IPS-20b (cell line): ENCODE measurements around the gene SND1.

Experiments
- H3K27ac ChIP-seq: one replicate; pipeline ENCODE4 v1.5.1; 2013; ENCODE audit warnings: low read length
- H3K27me3 ChIP-seq: 2 replicates; pipeline ENCODE4 v1.6.1; 2013; ENCODE audit warnings: mild to moderate bottlenecking, low read length, inconsistent platforms; ENCODE audit not compliant: insufficient read depth
- H3K36me3 ChIP-seq: 2 replicates; pipeline ENCODE4 v1.6.1; 2013; ENCODE audit warnings: low read depth, mild to moderate bottlenecking, inconsistent platforms, low read length, moderate library complexity; ENCODE audit not compliant: insufficient read depth
- H3K4me1 ChIP-seq: 2 replicates; pipeline ENCODE4 v1.6.1; 2013; ENCODE audit warnings: mild to moderate bottlenecking, control low read depth, inconsistent platforms, low read length, moderate library complexity; ENCODE audit not compliant: insufficient read depth
- H3K4me3 ChIP-seq: 2 replicates; pipeline ENCODE4 v1.5.1; 2013; ENCODE audit warnings: mild to moderate bottlenecking, low read length, inconsistent platforms
- H3K9ac ChIP-seq: 2 replicates; pipeline ENCODE4 v1.6.1; 2013; ENCODE audit warnings: low read depth, mild to moderate bottlenecking, inconsistent platforms, low read length, moderate library complexity
- H3K9me3 ChIP-seq: 2 replicates; pipeline ENCODE4 v1.6.1; 2013; ENCODE audit warnings: mild to moderate bottlenecking, low read depth, low read length, inconsistent platforms; ENCODE audit not compliant: insufficient read depth

Gene SND1

DNA sequence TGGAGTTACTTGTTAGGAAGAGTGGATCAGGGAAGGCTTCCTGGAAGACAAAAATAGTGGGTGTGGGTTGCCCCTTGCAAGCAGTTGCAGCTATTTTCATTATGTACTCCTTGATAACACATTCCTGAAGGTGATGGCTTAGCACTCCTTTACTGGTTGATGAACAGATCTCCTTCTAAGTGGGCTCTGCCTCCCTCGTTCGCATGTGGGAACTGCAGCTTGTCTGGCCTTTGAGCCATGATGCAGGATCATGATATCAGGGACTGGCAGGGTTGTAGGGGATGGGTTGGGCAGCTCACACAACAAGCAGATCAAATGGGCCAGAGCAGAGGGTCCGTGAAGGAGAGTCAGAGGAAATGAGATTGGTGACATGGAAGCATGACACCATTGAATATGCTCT, 408.0 kb downstream of the SND1 start:
- Histone ChIP-seq H3K4me1 (peaks cover 4% of the 10 kb centered on the region; the same call in 1 of the 2 replicates), H3K27ac (no peak overlapping the region), H3K27me3 (no peaks in the 10 kb centered on the region), H3K9me3 (no peaks in the 10 kb centered on the region), H3K36me3 (no peaks in the 10 kb centered on the region), H3K9ac (no peak overlapping the region), H3K4me3 (no peak overlapping the region)

DNA sequence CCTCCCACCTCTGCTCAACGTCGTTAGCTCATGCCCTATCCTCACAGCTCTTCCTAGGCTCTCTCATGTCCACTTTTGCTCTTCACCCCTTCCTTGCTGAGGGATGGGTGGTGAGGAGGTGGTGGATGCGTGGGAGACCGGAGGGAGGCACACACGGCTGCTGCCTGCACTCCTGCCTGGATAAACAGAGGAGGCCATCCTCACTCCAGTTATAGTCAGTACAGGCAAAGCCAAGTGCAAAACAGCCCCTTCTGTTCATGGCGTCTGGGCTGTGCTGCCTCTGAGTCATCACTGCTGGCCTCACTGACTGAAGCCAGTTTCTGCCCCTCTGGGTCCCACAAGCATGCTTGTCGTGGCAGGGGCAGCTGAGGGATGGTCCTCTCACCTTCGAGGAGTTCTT, 411.1 kb downstream of the SND1 start:
- Histone ChIP-seq H3K27ac (no peak overlapping the region), H3K9me3 (no peaks in the 10 kb centered on the region), H3K9ac (no peak overlapping the region), H3K27me3 (no peaks in the 10 kb centered on the region), H3K4me1 (peaks cover 4% of the 10 kb centered on the region; the same call in 1 of the 2 replicates), H3K36me3 (no peaks in the 10 kb centered on the region), H3K4me3 (no peak overlapping the region)

DNA sequence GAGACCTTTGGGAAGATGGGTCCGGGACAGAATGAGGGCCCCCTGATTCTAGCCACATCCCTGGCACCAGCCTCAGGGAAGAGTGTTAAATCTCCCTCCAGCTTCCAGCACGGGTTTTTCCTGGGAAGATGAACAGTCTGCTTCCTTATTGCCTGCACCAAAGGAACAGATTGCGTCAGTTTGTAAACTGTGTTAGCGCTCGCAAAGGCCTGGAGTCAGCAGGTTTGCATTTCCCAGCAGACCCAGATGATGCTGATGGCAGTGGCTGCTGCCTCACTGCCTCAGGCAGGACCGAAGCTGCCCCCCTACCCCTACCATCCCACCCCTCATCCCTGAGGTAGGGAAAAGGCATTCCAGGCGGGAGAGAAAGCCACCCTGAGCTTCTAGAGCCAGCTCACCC, 413.9 kb downstream of the SND1 start:
- Histone ChIP-seq H3K4me1 (no peaks in the 10 kb centered on the region), H3K27ac (no peak overlapping the region), H3K9me3 (no peaks in the 10 kb centered on the region), H3K9ac (no peak overlapping the region), H3K4me3 (no peak overlapping the region), H3K36me3 (no peaks in the 10 kb centered on the region), H3K27me3 (no peaks in the 10 kb centered on the region)

DNA sequence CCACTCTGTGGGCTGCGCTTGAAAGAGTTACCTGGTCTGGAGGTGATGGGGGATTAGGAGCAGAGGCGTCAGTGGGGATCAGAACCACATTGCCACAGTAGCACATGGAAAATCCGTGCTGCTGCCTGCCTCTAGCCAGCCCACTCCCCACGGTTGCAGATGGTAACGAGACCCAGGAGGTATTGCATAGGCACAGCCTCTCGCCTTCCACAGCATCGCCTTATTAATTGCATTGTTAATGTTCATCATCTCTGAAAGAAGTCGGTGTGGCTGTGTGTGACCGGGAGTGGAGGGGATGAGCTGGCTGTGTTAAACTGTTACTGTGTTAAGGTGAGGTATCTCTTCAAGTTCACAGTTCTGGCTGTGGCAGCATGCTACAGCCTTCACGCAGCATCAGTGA, 414.4 kb downstream of the SND1 start:
- H3K4me1 ChIP-seq: no peaks in the 10 kb centered on the region
- H3K36me3 ChIP-seq: no peaks in the 10 kb centered on the region
- no peak overlapping the region for H3K27ac ChIP-seq
- no peaks in the 10 kb centered on the region for H3K27me3 ChIP-seq
- H3K9me3 ChIP-seq: no peaks in the 10 kb centered on the region
- H3K4me3 ChIP-seq: no peak overlapping the region
- H3K9ac ChIP-seq: no peak overlapping the region

DNA sequence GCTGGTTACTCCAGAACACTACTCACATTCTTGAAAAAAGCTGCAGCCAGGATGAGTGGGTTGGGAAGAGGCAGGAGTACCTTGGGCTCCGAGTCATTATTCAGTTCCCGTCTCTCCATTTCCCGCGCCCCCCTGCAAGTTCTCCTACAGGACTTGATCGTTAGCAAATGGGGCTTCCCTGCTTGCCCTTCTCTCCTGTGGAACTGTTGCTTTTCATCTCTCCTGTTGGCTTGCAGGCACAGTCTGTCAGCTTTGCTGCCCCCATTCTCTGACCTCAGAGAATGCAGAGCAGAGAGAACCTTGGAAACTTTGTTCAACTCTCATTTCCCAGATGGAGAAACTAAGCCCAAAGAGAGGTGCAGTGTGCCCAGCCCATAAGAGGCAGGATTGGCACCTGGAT, 414.9 kb downstream of the SND1 start:
- Histone ChIP-seq H3K9ac (no peak overlapping the region), H3K4me3 (no peak overlapping the region), H3K4me1 (no peaks in the 10 kb centered on the region), H3K27me3 (no peaks in the 10 kb centered on the region), H3K36me3 (0 out of 2 replicates have a peak, but pooled peaks cover under 1% of the 10 kb centered on the region), H3K27ac (no peak overlapping the region), H3K9me3 (no peaks in the 10 kb centered on the region)

DNA sequence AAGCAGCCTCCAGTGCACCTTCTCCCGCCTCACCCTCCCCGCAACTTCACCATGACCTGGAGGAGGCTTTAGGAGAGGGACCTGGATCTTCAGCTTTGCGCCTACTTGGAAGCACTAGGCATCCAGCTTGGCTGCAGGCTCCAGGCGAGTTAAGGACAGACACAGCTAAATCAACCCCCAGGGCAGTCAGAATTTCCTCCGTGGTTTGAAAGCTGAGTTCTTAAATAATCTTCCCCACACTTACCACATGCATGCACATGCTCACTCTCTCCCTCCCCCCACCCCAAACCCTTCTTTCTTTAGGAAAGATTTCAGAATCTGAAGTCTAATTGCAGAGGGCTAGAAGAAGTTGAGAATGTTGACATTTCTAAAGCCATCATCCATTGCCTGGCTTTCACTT, 416.0 kb downstream of the SND1 start:
- H3K27me3 ChIP-seq: no peaks in the 10 kb centered on the region
- H3K4me3 ChIP-seq: no peak overlapping the region
- no peaks in the 10 kb centered on the region for H3K9me3 ChIP-seq
- H3K9ac ChIP-seq: no peak overlapping the region
- 0 out of 2 replicates have a peak, but pooled peaks cover 3% of the 10 kb centered on the region for H3K36me3 ChIP-seq
- no peak overlapping the region for H3K27ac ChIP-seq
- H3K4me1 ChIP-seq: no peaks in the 10 kb centered on the region

DNA sequence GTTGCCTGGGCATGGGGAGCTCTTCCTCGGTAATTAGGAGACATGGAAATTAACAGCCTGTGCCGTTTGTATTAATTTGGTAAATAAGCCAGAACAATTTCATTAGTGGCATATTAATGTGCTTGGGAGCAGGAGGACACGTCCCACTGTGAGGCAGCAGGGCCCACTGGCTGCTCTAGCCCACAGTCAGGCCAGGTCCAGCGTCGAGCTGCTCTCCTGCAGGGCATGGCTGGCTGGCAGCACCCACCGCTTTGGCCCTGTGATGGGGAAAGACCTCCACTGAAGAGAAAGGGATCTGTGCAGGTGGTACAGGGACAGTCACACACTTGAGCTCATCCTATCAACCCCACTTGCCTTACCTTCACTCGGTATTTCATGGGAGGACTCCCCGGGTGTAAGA, 416.8 kb downstream of the SND1 start:
- 0 out of 2 replicates have a peak, but pooled peaks cover 3% of the 10 kb centered on the region for H3K36me3 ChIP-seq
- H3K27ac ChIP-seq: no peak overlapping the region
- H3K4me1 ChIP-seq: no peaks in the 10 kb centered on the region
- no peaks in the 10 kb centered on the region for H3K9me3 ChIP-seq
- H3K27me3 ChIP-seq: no peaks in the 10 kb centered on the region
- H3K9ac ChIP-seq: no peak overlapping the region
- H3K4me3 ChIP-seq: no peak overlapping the region

DNA sequence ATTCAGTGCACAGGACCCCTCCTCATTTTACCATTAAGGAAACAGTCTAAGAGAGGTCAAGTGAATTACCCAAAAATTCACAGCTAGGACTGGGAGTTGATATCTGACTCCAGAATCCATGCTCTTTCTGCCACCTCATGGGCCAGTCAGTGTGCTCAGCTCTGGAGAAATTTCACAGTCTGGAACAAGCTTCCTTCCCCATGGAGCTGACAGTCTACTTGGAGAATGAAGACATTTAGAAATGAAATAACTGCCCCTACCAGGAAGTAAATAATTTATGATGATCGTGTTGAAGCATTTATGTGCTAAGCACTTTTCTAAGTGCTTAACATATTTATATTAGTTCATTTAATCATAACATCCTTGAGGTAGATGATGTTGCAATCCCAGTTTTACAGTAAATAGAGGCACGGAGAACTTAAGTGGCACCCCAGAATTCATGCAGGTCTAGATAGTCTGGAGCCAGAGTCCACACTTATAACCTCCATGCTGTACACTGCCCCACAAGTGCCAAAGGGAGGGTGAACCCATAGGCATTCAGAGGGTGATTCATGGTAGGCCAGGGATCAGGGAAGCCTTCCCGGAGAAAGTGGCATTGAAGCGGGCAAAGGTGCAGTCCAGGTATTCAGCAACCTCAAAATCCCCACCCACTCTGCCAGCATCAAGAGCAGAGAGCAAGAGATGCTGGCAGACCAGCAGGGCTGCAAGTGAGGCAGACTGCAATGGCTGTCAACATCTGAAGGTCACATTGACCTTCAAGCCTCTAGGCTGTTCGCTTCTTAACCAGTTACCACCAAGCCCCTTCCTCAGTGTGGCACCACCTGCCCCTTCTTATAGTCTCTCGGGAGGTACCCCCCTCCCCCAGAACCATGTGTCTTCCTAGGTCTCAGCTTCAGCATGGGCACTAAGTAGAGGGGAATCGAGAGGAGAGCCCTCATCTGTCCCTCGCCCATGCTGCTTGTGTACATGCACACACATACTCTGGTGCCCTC, 417.7 kb downstream of the SND1 start:
- H3K4me1 ChIP-seq: no peaks in the 10 kb centered on the region
- no peak overlapping the region for H3K27ac ChIP-seq
- H3K9ac ChIP-seq: no peak overlapping the region
- H3K9me3 ChIP-seq: no peaks in the 10 kb centered on the region
- H3K36me3 ChIP-seq: 0 out of 2 replicates have a peak, but pooled peaks cover 3% of the 10 kb centered on the region
- H3K4me3 ChIP-seq: no peak overlapping the region
- no peaks in the 10 kb centered on the region for H3K27me3 ChIP-seq

DNA sequence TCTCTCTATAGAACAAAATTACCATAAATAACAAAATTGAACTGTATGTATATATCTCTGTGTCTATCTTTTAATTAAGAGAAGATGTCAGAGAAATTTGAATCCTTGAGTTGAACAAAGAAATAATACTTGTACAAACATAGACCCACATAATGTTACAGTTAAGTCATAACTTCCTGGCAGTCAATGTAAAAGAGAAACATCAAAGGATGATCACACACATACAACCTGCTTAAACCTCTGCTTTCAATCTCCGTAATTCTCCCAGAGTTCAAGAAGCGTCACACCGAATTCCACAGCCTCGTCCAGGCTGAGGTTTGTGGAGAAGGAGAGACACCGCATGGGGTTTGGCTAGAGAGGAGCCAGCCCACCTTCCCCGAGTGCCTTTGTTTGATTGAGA, 419.4 kb downstream of the SND1 start:
- H3K4me1 ChIP-seq: no peaks in the 10 kb centered on the region
- H3K9me3 ChIP-seq: no peaks in the 10 kb centered on the region
- H3K27ac ChIP-seq: no peak overlapping the region
- no peak overlapping the region for H3K9ac ChIP-seq
- peaks cover 3% of the 10 kb centered on the region; the same call in 1 of the 2 replicates for H3K36me3 ChIP-seq
- no peaks in the 10 kb centered on the region for H3K27me3 ChIP-seq
- no peak overlapping the region for H3K4me3 ChIP-seq

DNA sequence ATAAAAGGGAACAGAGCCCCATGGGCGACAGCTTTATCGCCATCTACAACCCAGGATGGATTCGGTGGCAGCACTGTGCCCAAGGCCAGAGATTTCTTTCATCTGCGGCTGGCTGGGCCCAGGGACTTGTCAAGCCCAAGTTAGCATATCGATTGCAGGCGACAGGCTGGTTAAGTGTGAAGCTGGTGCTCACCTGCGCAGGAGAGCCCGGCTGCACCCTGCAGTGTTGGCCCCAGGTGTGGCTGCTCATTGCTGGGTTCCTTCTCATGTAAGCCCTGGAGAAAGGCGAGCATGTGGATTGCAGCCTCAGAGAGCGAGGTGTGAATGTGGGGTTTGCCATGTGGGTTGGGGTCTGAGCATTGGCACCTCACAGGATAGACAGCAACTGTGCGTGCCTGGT, 419.8 kb downstream of the SND1 start:
- H3K27ac ChIP-seq: no peak overlapping the region
- no peaks in the 10 kb centered on the region for H3K4me1 ChIP-seq
- H3K9ac ChIP-seq: no peak overlapping the region
- no peak overlapping the region for H3K4me3 ChIP-seq
- no peaks in the 10 kb centered on the region for H3K9me3 ChIP-seq
- no peaks in the 10 kb centered on the region for H3K27me3 ChIP-seq
- peaks cover 3% of the 10 kb centered on the region; the same call in 1 of the 2 replicates for H3K36me3 ChIP-seq

DNA sequence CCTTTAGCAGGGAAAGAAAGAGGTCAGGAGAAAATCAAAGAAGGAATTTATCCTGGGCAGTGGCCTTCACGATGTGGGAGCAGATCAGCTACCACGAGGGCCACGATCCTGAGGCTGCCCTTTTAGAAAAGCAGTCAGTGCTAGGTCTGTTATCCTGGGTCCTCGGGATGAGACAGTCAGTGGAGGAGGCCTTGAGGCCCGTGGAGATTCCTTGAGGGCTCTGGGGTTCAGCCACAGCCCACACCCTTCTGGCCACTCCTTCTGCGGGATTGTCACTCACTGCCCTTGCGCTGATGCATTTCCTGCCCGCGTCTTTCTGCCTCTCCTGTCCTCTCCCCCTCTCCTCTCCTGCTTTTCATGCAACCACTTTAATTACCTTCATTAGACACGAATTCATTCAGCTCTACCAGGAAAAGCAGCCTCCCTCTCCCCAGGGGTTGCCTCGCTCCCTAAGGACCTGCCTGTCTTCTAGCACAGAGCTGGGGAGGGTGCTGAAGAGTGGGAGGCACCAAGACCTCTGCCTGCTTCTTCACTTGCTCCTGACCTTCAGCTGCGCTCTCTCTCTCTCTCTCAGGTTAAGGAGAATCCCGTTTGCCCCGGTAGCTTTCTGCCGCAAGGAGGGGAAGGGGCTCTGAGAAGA, 421.8 kb downstream of the SND1 start:
- Histone ChIP-seq H3K27me3 (no peaks in the 10 kb centered on the region), H3K9ac (no peak overlapping the region), H3K4me3 (no peak overlapping the region), H3K27ac (no peak overlapping the region), H3K4me1 (no peaks in the 10 kb centered on the region), H3K9me3 (no peaks in the 10 kb centered on the region), H3K36me3 (peaks cover 7% of the 10 kb centered on the region; the same call in 1 of the 2 replicates)

DNA sequence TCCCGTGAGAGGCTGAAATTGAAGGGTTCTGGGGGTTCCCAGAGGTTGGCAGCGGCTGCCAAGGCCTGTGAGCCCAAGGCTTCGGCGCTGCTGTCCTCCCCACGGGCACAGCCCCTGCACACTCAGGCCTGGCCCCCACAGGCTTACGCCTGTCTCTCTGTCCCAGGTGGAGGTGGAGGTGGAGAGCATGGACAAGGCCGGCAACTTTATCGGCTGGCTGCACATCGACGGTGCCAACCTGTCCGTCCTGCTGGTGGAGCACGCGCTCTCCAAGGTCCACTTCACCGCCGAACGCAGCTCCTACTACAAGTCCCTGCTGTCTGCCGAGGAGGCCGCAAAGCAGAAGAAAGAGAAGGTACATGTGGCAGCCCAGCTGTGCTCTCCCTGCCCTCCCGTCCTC, 422.3 kb downstream of the SND1 start:
- Histone ChIP-seq H3K4me1 (no peaks in the 10 kb centered on the region), H3K9ac (no peak overlapping the region)

More for the DNA sequence above, 422.3 kb downstream of the SND1 start:
- Histone ChIP-seq H3K36me3 (peaks cover 7% of the 10 kb centered on the region; the same call in 1 of the 2 replicates), H3K27me3 (no peaks in the 10 kb centered on the region), H3K4me3 (no peak overlapping the region), H3K9me3 (no peaks in the 10 kb centered on the region), H3K27ac (no peak overlapping the region)
